Measurements from ENCODE around the gene NCMAP. TPM values are rescaled to one million over a fixed set of nuclear protein-coding genes. Genes with fewer than 3 reads are reported as not detected.

NCMAP gene
- polyA plus RNA-seq, 2 of the 4 experiments (the other 2 are of a cell fraction) = 0.13 to 1.7 TPM

DNA sequence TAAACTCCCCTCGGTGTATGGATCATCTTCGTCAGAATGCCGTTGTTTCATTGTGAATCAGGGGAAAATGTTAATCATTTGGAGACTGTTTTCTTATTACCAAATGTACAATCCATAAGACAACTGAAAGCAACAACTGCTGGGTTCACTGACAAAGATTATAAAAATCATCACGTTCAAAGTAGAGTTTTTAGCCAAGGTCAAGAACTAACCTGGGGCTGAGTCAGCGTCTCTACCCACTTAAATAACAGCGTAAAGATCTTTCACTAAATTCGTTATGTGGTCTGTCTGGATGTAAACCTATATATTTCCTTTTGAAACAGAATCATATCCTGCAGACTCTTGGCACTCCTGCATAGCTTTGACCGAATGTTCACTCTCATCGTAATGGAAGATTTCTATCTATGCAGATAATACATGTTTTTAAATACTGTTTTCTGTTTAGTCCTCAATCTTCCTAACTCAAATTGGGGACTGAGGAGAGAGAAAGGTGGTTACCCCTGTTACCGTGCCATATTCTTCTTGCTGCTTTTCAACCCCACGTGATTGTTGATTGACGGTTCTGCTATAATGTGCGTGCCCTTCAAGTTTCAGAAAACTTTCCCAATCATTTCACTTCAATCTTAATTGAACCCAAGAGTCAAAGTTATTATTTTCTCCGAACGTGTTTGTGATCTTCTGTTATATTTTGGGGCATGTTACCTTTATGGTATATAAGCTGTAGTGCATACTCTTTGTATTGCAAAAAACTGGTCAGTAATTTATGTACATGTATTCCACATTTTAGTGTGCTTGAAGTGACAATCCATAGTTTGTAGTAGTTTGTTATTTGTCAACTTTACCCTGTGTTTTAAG lies 15.6 kb upstream of the NCMAP start (continued):
- TF ChIP-seq CHD4 (IDR thresholded peaks at IDR 0.05; ENCODE audit: borderline replicate concordance) (no peak), MAFK (IDR thresholded peaks at IDR 0.05; ENCODE audit: partially characterized antibody) (no peak), HEYL (CRISPR knock-in tag; IDR thresholded peaks at IDR 0.05) (no peak)
- TF ChIP-seq, protein P1, sequence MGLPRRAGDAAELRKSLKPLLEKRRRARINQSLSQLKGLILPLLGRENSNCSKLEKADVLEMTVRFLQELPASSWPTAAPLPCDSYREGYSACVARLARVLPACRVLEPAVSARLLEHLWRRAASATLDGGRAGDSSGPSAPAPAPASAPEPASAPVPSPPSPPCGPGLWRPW (IDR thresholded peaks at IDR 0.05) = no peak

DNA sequence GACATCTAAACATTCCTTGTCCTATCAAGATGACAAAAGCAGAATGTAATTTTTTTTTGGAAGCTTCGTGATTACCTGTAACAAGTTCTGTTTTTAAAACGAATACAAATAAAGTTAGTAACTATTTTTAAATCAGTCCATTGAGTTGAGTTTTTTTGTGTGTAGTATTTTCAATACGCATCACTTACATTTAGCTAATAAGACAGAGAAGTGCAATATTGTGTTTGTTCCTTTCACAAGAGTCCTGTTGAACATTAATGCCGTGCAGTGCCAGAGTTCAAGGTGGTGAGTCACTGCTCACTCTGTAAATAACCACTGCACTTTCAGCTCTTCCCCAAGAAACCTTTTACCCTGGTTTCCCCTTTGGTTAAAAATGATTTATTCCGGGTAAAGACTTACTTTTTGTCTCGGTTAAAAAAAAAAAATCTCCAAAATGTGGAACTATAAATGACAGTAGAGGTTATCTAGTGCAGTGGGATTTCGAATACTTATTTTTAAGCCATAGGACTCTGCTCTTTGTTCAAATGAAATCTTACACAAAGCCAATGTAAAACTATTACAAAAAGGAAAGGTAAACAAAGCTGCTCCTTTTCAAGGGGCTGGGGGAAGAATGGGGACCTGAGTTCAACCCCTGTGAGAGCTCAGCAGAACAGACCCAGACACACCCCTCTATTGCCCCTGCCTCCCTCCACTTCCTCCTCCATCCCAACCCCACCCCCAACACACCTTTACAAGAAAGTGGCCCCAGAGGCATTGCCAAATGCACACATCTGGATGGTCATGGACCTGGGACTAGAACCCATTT lies 14.8 kb upstream of the NCMAP start:
- ChIA-PET POLR2A (interaction anchor here (0.5 to 1.4 kb wide), 4 partner anchors 18 to 95 kb away, joined by 3 to 5 read pairs (median 3); partner anchors contain the start of gene RCAN3), CTCF (interaction anchor here (0.6 to 1.7 kb wide), 10 partner anchors 8 to 359 kb away, joined by 3 to 7 read pairs (median 3); partner anchors contain the start of gene NIPAL3)
- DNase-seq (ENCODE audit: low read depth in 1 of 2, low spot score in 1 of 2) = peak; percentile 32 to 83
- peak overlapping the region; percentile 88 for H3K4me2 ChIP-seq
- FAIRE-seq = no peak
- peaks cover 71% of the 10 kb centered on the region for H3K4me1 ChIP-seq
- TF ChIP-seq GATA3 (IDR thresholded peaks at IDR 0.05; ENCODE audit: borderline replicate concordance) (peak; percentile 47; the same call in 1 of the 2 replicates), FOSL2 (IDR thresholded peaks at IDR 0.05) (peak; percentile 82), FOSL2 (CRISPR knock-in tag; IDR thresholded peaks at IDR 0.05) (peak; percentile 95), CBX8 (IDR thresholded peaks at IDR 0.05) (no peak), FOXS1 (CRISPR knock-in tag; IDR thresholded peaks at IDR 0.05) (no peak), TP53 (CRISPR knock-in tag; IDR thresholded peaks at IDR 0.05) (no peak), JUN (IDR thresholded peaks at IDR 0.05) (peak; percentile 60 to 68; a peak in 3 of 5 replicates), JUNB (IDR thresholded peaks at IDR 0.05) (peak; percentile 67), NR3C1 (IDR thresholded peaks at IDR 0.05) (no peak), EP300 (IDR thresholded peaks at IDR 0.05) (0 out of 5 replicates have a peak, but pooled peaks have one; percentile 28 to 53), SMC3 (IDR thresholded peaks at IDR 0.05) (0 out of 3 replicates have a peak, but pooled peaks have one; percentile 12), RAD21 (conservative IDR thresholded peaks at IDR 0.05 in 1 of 2, IDR thresholded peaks at IDR 0.05 in 1 of 2) (peak; percentile 14 to 23; a peak in 2 of 5 replicates), CEBPB (IDR thresholded peaks at IDR 0.05) (peak; percentile 67 to 83)
- TF ChIP-seq, protein P2, sequence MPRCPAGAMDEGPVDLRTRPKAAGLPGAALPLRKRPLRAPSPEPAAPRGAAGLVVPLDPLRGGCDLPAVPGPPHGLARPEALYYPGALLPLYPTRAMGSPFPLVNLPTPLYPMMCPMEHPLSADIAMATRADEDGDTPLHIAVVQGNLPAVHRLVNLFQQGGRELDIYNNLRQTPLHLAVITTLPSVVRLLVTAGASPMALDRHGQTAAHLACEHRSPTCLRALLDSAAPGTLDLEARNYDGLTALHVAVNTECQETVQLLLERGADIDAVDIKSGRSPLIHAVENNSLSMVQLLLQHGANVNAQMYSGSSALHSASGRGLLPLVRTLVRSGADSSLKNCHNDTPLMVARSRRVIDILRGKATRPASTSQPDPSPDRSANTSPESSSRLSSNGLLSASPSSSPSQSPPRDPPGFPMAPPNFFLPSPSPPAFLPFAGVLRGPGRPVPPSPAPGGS (IDR thresholded peaks at IDR 0.05) = 0 out of 3 replicates have a peak, but pooled peaks have one; percentile 26
- ATAC-seq = peak; percentile 93 to 96
- peak overlapping the region; percentile 84 to 94 for H3K27ac ChIP-seq
- H3K9me3 ChIP-seq = no peaks in the 10 kb centered on the region
- H3K4me3 ChIP-seq = peak overlapping the region; percentile 27; the same call in 2 of the 3 replicates
- under 1% methylated on average over 7 of the region's 7 CpGs for WGBS (ENCODE audit: missing lambda C conversion rate)

DNA sequence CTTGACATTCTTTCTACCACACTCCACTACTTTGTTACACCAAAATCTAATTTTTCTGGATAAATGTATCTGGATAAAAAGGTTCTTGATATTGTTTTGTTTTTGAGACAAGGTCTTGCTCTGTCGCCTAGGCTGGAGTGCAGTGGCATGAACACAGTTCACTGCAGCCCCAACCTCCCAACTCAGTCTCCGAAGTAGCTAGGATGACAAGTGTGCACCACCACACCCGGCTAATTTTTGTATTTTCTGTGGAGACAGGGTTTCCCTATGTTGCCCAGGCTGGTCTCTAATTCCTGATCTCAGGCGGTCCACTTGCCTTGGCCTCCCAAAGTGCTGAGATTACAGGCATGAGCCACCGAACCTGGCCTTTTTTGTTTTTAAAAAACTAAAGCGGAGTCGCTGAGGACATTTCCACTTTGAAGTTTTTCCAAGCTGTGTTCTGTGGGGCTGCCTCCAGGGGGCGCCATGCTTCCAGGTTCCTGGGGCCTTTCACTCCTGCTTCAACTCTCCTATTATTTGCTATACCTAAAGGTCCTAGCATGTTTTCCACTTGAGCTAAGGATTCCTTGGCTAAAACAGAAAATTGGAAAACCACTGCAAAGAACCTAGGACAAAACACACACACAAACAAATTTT lies 14.1 kb upstream of the NCMAP start:
- FAIRE-seq = no peak
- 31% methylated on average over 8 of the region's 8 CpGs for WGBS (ENCODE audit: missing lambda C conversion rate)
- CTCF ChIA-PET = interaction anchor here (0.7 to 1.7 kb wide), 13 partner anchors 9 to 294 kb away, joined by 3 to 7 read pairs (median 3); partner anchors contain the start of gene NIPAL3
- H3K4me3 ChIP-seq = peak overlapping the region; percentile 25; the same call in 1 of the 3 replicates
- H3K9me3 ChIP-seq = no peaks in the 10 kb centered on the region
- H3K4me1 ChIP-seq = peaks cover 64% of the 10 kb centered on the region
- peak overlapping the region; percentile 84 to 94 for H3K27ac ChIP-seq
- peak in 1 of 2 experiments; percentile 35; a peak in 3 of 6 replicates for ATAC-seq
- peak in 1 of 2 experiments; percentile 35 for DNase-seq (ENCODE audit: low read depth in 1 of 2, low spot score in 1 of 2)
- peak overlapping the region; percentile 88 for H3K4me2 ChIP-seq
- POLR2A ChIA-PET = interaction anchor here (0.7 to 1.0 kb wide), 2 partner anchors 21 to 94 kb away, joined by 3 read pairs; no protein-coding TSS in a partner anchor
- TF ChIP-seq RARB (CRISPR knock-in tag; IDR thresholded peaks at IDR 0.05) (no peak), CHD4 (IDR thresholded peaks at IDR 0.05; ENCODE audit: borderline replicate concordance) (peak; percentile 21; the same call in 1 of the 2 replicates), SMC3 (IDR thresholded peaks at IDR 0.05) (peak; percentile 55), CBX8 (IDR thresholded peaks at IDR 0.05) (no peak), RNF2 (IDR thresholded peaks at IDR 0.05; ENCODE audit: borderline replicate concordance, low read depth) (no peak), RAD21 (conservative IDR thresholded peaks at IDR 0.05 in 1 of 2, IDR thresholded peaks at IDR 0.05 in 1 of 2) (peak; percentile 66 to 70), MYC (IDR thresholded peaks at IDR 0.05; ENCODE audit: borderline replicate concordance, low read length) (no peak)
- TF ChIP-seq, protein P1 (IDR thresholded peaks at IDR 0.05) = no peak
- TF ChIP-seq, protein P3, sequence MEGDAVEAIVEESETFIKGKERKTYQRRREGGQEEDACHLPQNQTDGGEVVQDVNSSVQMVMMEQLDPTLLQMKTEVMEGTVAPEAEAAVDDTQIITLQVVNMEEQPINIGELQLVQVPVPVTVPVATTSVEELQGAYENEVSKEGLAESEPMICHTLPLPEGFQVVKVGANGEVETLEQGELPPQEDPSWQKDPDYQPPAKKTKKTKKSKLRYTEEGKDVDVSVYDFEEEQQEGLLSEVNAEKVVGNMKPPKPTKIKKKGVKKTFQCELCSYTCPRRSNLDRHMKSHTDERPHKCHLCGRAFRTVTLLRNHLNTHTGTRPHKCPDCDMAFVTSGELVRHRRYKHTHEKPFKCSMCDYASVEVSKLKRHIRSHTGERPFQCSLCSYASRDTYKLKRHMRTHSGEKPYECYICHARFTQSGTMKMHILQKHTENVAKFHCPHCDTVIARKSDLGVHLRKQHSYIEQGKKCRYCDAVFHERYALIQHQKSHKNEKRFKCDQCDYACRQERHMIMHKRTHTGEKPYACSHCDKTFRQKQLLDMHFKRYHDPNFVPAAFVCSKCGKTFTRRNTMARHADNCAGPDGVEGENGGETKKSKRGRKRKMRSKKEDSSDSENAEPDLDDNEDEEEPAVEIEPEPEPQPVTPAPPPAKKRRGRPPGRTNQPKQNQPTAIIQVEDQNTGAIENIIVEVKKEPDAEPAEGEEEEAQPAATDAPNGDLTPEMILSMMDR (IDR thresholded peaks at IDR 0.05) = peak; percentile 72
- TF ChIP-seq, protein P4, sequence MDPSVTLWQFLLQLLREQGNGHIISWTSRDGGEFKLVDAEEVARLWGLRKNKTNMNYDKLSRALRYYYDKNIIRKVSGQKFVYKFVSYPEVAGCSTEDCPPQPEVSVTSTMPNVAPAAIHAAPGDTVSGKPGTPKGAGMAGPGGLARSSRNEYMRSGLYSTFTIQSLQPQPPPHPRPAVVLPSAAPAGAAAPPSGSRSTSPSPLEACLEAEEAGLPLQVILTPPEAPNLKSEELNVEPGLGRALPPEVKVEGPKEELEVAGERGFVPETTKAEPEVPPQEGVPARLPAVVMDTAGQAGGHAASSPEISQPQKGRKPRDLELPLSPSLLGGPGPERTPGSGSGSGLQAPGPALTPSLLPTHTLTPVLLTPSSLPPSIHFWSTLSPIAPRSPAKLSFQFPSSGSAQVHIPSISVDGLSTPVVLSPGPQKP (IDR thresholded peaks at IDR 0.05; ENCODE audit: low read depth, low read length) = no peak

Measured in A549 (cell line).